Stimulated activated CD4-positive, alpha-beta T cell treated with anti-CD3 and anti-CD28 coated beads, Interleukin-4, amount 100 ng/mL, for 1 hour (primary cell): ENCODE results near the gene SLC39A12.

Source experiments
- DNase-seq: peaks from one replicate; pipeline ENCODE4 v3.0.0-alpha.2; 2020

The SLC39A12 gene

GRCh38 chr10:18066947-18067346 lies 115.2 kb downstream of the SLC39A12 start:
- DNase-seq, result no peak

GRCh38 chr10:18068401-18068800 lies 116.7 kb downstream of the SLC39A12 start:
- DNase-seq, result no peak

- no peak for DNase-seq
Observed at GRCh38 chr10:18071591-18071990, 119.9 kb downstream of the SLC39A12 start.

- no peak for DNase-seq
Observed at GRCh38 chr10:18073314-18073713, 121.6 kb downstream of the SLC39A12 start.

- DNase-seq, result no peak
Observed at GRCh38 chr10:18075881-18076280, 124.2 kb downstream of the SLC39A12 start.

GRCh38 chr10:18079665-18080295 lies 128.1 kb downstream of the SLC39A12 start:
- DNase-seq, result no peak

- no peak for DNase-seq
Observed at GRCh38 chr10:18082381-18082780, 130.7 kb downstream of the SLC39A12 start.

- no peak for DNase-seq
Observed at GRCh38 chr10:18085855-18086254, 134.1 kb downstream of the SLC39A12 start.

GRCh38 chr10:18086746-18087145 lies 135.0 kb downstream of the SLC39A12 start:
- DNase-seq, result no peak

- no peak for DNase-seq
Observed at GRCh38 chr10:18087355-18087754, 135.6 kb downstream of the SLC39A12 start.
